ENCODE data around the gene BTN3A1.

DNA sequence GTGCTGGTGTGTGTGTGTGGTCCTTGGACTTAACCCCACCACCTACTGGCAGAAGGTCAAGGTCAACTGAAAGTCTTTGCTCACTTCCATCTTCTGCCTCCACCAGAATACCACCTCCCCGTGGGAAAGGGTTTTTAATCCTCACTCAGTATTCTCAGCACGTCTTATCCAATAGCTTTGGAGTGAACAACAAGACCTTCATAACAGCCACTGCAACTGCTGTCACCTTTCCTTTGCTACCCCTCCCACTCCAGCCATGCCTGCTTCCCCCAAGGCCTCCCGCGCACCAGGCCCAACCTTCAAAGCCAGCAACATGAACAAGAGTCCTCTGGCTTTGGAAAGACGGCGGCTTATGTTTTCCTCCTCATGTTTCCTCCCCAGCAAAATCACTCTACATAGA is 20.0 kb upstream of the BTN3A1 start:
- TF ChIP-seq, protein P1, sequence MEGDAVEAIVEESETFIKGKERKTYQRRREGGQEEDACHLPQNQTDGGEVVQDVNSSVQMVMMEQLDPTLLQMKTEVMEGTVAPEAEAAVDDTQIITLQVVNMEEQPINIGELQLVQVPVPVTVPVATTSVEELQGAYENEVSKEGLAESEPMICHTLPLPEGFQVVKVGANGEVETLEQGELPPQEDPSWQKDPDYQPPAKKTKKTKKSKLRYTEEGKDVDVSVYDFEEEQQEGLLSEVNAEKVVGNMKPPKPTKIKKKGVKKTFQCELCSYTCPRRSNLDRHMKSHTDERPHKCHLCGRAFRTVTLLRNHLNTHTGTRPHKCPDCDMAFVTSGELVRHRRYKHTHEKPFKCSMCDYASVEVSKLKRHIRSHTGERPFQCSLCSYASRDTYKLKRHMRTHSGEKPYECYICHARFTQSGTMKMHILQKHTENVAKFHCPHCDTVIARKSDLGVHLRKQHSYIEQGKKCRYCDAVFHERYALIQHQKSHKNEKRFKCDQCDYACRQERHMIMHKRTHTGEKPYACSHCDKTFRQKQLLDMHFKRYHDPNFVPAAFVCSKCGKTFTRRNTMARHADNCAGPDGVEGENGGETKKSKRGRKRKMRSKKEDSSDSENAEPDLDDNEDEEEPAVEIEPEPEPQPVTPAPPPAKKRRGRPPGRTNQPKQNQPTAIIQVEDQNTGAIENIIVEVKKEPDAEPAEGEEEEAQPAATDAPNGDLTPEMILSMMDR (IDR thresholded peaks at IDR 0.05 in 2 of 3, conservative IDR thresholded peaks at IDR 0.05 in 1 of 3; ENCODE audit: control insufficient read depth in 2 of 3, extremely low read depth in 1 of 3, insufficient read depth in 1 of 3, low read depth in 3 of 3, low read length in 3 of 3) = no peak
- TF ChIP-seq EZH2 (IDR thresholded peaks at IDR 0.05; ENCODE audit: borderline replicate concordance, control insufficient read depth, low read depth, low read length) = no peak
- no peak for TF ChIP-seq POLR2A (IDR thresholded peaks at IDR 0.05; ENCODE audit: low read depth, low read length)
- TF ChIP-seq YBX1 (IDR thresholded peaks at IDR 0.05) = no peak
- TF ChIP-seq, protein P2, sequence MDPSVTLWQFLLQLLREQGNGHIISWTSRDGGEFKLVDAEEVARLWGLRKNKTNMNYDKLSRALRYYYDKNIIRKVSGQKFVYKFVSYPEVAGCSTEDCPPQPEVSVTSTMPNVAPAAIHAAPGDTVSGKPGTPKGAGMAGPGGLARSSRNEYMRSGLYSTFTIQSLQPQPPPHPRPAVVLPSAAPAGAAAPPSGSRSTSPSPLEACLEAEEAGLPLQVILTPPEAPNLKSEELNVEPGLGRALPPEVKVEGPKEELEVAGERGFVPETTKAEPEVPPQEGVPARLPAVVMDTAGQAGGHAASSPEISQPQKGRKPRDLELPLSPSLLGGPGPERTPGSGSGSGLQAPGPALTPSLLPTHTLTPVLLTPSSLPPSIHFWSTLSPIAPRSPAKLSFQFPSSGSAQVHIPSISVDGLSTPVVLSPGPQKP (IDR thresholded peaks at IDR 0.05; ENCODE audit: low read depth, low read length) = no peak
- no peak for TF ChIP-seq ZBED1 (IDR thresholded peaks at IDR 0.05; ENCODE audit: borderline replicate concordance)
- no peak for TF ChIP-seq NRF1 (conservative IDR thresholded peaks at IDR 0.05; ENCODE audit: low read depth, low read length)
